Esophagus muscularis mucosa (tissue), 4 donors: ENCODE data around the gene SMYD4.

Experiments
- CTCF ChIP-seq, 3 experiments: fragments of 200-600 bp in 2 of 3; fragments of 450-650 bp in 1 of 3; sonication (generic) in 2 of 3; IDR thresholded peaks; one replicate each; pipeline ENCODE4 v1.5.1; 2017 to 2019; ENCODE audit warnings: antibody characterized with exemption in 3 of 3, mild to moderate bottlenecking in 2 of 3, moderate library complexity in 1 of 3
- EP300 ChIP-seq: sonication (generic); formaldehyde crosslinking; IDR thresholded peaks from one replicate; pipeline ENCODE4 v1.6.1; 2017; ENCODE audit warnings: antibody characterized with exemption
- POLR2A ChIP-seq: fragments of 450-650 bp; IDR thresholded peaks from one replicate; pipeline ENCODE4 v1.6.1; 2017; ENCODE audit warnings: antibody characterized with exemption, moderate library complexity, mild to moderate bottlenecking, low read depth

- TF ChIP-seq EP300 (no peak), CTCF (IDR thresholded peaks at IDR 0.05) (no peak), POLR2A (no peak)
Measured at GRCh38 chr17:1786708-1787107, 43.0 kb downstream of the SMYD4 start.
